Fibroblast of gingiva (primary cell): ENCODE data around the gene TMEM81.

Experiments used
- DNase-seq: peaks from one replicate; pipeline ENCODE4 v3.0.0-alpha.2; 2011; ENCODE audit warnings: low read depth

The TMEM81 gene

DNA sequence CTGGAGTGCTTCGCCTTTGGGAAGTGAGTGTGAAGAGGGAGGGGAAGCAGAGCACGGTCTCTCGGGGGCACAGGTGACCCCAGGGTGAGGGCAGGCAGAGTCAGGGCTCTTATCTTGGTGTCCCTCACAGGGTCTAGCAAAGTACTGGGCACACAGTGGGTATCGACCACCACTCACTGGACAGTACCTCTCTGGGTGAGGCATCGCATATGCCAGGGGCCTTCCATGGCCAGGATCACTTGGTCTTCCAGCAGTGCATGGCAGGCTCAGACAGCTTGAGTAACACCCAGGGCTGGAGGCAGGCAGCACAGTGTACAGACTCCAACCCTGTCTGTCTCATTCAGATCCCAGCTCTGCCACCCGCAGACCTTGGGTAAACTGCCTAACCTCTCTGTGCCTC, 24.6 kb downstream of the TMEM81 start:
- no peak for DNase-seq

DNA sequence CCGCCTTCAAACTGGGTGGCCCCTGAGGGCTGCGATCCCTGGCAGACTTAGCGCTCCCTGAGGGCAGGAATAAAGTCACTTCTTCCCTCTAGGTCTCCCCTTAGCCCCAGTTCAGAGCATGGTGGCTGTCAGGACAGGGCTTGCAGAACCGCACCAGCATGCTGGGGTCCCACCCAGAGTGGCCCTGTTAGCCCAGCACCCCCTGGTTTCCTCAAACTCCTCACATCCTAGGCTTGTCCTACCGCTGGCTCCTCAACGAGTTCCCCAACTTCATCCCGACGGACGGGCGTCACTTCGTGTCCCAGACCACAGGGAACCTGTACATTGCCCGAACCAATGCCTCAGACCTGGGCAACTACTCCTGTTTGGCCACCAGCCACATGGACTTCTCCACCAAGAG, 25.4 kb downstream of the TMEM81 start:
- no peak for DNase-seq

DNA sequence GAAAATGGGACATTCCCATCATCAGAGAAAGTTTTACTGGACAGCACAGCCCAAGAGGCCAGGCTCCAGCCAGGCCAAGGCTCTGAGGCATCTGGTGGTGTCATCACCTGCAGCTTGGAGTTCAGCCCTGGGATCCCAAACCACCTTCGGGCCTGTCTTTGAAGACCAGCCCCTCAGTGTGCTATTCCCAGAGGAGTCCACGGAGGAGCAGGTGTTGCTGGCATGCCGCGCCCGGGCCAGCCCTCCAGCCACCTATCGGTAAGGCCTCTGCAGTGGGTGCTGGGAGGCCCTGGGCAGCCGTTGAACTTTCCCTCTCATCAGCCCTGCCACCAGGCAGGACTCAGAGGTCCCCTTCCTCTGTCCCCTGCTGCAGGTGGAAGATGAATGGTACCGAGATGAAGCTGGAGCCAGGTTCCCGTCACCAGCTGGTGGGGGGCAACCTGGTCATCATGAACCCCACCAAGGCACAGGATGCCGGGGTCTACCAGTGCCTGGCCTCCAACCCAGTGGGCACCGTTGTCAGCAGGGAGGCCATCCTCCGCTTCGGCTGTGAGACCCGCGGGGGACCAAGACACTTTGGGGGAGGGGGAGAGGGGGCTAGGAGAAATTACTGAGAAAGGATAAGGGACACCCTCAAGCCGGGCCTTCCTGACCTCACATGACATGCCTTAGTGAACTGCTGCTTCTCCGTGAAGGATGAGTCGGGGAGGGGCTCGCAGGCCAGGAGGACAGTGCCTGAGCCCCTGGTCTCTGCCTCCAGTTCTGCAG, 26.3 kb downstream of the TMEM81 start:
- DNase-seq, result no peak

DNA sequence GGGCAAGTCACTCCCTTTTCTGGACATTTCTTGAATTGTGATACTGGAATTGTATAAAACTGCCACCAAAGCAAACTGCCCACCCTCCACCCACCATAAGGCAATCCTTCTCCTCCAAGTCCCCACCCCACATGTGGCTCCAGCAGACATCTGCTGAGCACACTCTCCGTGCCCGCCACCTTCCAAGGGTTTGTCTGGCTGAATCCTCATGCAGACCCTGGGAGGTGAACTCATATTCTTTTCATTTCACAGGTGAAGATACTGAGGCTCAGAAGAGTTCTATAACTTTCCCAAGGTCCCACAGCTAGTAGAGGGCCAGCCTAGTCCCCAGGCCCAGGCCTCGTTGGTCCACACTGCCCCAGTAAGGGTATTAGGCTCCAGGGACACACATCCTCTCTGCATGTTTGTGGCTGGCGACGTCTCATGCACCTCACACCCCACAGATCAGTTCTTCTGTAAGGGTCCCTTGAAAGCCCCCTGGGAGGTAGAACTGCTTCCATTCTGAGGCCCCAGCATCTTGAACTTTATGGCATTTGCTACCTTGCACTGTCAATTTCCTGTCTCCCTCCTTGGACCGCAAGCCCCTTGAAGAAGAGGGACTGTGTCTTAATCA, 27.2 kb downstream of the TMEM81 start:
- no peak for DNase-seq

DNA sequence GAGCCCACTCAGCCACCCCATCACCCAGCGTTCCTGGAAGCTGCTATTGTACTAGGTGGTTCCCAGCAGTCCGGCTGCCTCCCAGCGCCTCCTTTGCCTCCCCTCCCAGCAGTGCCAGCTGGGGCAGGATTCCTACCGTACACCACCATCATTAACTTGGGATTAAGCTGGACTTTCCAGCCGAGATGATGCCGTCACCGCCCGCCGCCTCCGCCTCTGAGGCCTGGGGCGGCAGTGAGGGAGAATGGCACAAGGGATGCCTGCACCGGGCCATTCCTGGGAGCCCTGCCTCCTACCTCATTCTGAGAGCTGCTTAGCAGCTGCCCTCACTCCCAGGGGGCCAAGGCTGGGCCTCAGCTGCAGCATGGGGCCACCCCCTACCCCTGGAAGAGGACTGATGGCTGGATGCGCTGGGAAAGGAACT, 28.1 kb downstream of the TMEM81 start:
- DNase-seq, result no peak

DNA sequence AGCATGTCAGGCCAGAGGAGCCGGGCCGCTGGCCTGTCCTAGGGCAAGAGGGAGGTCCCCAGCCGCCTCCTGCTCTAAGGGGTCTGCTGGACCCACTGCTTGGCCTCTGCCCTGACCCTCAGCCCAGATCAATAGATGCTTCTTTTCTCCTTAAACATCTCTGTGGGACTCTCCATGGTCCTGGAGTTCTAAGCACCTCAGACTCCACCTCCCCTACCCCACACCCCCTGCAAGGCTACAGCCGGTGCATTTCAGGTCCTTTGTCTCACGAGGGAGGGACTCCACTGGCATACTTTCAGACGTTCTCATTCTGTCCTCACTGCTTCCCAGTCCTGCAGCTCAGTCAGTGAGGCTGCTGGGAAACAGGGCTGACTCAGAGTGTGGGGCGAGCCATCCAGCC, 30.2 kb downstream of the TMEM81 start:
- no peak for DNase-seq

DNA sequence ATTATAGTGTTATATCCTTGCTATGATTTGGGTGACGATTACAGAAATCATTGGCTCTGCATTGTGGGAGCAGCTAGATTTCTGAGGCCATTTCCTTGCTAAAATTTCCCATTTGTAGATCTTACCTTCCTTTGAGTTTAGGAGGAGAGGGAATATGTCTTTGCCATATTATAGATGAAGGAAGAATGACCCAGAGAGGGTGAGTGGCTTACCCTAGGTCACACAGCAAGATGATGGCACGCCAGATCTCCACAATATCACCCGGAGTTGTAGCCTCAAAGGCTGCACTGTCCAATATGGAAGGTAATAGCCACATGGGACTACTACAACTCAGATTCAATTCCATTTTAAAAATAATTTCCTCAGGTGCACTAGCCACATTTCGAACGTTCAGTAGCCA, 31.0 kb downstream of the TMEM81 start:
- no peak for DNase-seq

DNA sequence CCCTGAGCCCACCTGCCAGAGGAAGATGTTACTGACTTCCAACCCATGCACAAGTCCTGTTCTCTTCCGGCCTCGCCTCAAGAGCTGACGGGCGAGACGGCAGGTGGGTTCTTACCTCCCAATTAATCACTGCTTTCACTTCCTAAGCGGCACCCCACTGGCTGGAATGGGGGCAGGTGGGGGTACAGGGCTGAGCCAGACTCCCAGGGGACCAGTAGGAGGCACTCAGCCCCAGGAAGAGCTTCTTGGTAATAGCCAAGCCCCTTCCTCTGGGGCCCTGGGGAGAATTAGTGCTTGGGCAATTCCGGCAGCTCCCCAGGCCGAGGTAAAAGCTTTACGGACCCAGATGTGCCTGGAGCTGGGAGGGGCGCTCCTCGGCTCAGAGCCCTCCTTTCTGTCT, 31.6 kb downstream of the TMEM81 start:
- DNase-seq, result no peak

DNA sequence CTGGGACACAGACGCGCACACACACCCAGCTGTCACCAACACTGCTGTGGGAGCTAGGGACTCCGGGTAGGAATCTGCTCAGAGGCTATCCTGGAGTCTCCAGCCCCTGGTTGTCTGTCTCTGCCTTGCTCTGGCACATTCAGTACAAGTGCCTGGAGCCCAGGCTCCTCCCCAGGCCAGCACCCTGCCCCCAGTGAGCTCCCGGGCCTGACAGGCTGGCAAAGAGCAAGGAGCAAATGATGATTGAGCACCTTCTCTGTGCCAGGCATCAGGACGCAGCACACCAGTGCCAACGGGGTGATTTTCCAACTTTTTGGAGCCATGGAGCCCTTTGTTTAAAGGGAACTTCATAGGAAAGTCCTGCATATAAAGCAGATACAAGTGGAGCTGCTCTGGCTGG, 34.8 kb downstream of the TMEM81 start:
- no peak for DNase-seq

DNA sequence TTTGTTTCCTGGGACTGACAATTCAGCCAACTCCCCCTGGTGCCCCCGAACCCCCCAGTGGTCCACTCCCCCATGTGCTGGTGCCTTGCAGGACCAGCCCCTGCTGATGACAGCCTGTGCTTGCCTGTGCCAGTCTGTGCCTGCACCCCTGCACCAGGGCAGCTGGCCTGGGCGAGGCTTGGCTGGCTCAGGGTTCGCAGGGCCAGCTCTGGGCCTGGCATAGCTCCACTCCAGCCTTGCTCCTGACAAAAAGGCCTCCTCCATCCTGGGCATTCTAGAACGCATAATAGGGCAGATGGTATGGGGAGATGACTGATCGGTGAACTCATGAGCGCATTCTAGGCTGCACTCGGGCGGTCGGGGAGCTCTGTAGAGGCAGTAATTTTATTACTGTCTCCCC, 35.9 kb downstream of the TMEM81 start:
- DNase-seq, result no peak

DNA sequence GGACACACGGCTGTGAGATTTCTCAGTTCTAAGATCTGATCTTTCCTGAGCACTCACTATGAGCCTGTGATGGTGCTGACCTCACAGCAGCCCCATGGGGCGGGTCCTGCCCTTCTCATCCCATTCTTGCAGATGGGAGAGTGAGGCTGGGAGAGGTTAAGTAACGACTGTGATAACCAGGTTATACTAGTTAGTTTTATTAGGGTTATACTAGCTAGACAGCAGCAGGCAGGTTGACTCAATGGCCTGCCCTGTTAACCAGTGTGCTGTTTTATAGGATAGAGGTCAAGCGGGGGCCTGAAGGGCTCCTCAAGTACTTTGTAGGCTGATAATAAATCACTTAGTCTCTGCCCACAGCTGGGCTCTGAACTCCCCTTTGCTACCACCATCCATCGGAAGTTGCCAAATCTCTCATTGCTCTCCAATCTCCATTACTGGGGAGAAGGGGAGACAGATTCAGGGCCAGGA, 36.5 kb downstream of the TMEM81 start:
- no peak for DNase-seq

DNA sequence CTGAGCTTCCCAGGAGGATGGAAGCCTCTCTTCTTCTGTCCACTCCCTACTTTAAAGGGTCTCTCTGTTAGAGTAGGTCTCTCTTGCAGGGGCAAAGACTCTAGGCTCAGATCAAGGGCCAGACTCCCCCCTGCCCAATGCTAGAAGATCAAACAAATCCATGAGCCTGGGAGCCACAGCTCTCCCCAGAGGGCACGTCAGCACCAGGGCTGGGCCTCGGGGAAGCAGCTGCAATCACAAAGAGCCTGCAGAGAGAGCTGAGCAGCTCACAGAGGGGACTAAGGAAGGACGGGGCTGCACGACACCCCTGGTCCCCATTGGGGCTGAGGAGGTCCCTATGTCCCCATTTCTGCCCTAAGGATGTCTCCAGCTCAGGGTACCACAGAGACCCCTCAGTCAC, 37.4 kb downstream of the TMEM81 start:
- DNase-seq, result no peak

DNA sequence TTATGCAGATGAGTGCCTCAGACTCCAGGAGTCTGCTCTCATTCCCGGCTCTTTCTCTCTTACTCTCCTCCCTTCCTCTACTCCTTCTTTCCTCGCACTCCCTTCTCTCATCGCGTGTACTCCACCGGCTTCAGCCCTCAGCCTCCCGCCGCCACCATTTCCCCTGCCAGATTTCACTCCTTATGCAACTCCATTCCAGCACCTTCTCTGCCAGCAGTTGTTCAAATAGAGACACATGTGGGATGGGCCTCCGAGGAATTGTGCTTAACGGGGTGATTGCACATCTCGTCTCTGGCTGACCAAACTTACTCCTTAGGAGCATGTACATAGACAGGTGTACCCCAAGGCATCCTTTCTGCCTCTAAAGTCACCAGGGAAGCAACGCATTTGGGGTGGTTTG, 39.1 kb downstream of the TMEM81 start:
- no peak for DNase-seq

DNA sequence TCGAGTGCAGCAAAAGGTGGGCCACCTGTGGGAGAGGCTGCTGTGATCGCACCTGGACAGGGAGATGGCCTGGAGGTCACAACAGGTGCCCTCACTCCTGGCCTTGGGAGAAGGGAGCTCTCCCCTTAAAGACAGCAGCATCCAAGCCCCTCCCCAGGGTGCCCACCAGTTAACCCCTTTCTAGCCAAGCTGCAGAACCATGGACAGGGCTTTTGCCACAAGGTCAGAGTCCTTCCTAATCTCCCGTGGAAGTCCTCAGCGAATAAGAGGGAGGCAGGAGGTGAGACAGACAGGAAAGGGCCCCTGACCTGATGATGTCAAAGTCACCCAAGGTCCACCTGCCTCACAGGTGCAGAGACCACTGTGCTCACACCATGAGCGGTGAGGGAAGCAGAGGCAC, 39.5 kb downstream of the TMEM81 start:
- DNase-seq, result no peak

DNA sequence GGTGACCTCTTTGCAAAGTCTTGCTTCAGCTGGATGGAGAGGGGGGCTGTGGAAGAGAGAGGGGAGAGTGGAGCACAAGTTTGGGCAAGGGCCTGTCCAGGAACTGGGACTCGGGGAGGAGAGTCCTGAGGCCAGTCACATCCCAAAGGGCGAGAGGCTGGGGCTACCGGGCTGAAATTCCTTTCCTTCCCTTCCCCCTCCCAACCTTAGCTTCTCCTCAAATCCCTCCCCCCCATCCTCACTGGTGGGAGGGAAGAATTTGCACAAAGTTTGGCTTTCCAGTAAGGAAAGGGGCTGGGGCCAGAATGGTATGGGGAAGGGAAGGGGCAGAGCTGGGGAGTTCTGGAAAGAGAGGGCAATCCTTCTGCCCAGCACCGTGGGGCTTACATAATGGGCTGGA, 40.4 kb downstream of the TMEM81 start:
- no peak for DNase-seq

DNA sequence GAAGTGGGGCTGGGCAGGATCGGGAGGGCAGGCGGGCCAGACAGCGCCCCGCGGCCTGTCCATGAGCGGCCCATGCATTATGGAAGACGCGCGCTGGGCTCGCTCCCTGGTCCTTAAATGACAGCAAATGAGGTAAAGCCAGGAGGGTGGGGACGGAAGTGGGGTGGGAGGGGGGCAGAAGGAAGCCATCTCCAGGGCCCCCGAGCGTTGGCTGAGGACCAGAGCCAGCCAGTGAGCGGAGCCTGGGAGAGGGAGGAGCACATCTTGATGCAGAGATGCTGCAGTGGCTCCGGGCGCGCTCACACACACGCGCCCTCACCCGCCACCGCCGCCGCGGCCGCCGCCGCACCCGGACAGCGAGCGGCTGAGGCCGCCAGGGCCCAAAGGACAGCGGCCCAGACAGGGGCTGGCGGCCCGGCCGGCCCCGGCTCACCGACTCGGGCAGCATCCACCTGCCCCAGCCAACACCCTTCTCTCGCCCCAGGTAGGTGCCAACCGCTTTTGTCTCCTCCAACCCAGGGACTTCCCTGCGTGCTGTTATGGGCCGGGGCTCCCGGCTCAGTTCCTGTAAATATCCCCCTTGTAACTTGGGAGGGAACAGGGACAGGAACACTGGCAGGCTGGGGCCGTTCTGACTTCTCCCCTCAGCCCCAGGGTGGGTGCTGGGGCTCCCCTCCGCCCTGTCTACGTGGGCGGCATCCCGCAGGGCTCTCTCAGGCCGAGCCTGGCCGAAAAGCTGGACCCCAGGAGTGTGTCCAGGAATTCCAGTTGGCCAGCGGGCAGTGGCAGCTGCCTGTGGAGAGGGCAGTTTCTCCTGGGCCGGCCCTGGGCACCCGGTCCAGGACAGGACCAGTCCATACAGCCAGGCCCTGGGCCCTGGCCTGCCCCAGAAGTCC, 41.1 kb downstream of the TMEM81 start, which contains the start of gene CNTN2:
Gene CNTN2, plus strand, starts transcription at position 302 of the 896 bp plus-strand sequence. CDS start 9,974 bp downstream, outside the sequence.
- DNase-seq, result no peak

DNA sequence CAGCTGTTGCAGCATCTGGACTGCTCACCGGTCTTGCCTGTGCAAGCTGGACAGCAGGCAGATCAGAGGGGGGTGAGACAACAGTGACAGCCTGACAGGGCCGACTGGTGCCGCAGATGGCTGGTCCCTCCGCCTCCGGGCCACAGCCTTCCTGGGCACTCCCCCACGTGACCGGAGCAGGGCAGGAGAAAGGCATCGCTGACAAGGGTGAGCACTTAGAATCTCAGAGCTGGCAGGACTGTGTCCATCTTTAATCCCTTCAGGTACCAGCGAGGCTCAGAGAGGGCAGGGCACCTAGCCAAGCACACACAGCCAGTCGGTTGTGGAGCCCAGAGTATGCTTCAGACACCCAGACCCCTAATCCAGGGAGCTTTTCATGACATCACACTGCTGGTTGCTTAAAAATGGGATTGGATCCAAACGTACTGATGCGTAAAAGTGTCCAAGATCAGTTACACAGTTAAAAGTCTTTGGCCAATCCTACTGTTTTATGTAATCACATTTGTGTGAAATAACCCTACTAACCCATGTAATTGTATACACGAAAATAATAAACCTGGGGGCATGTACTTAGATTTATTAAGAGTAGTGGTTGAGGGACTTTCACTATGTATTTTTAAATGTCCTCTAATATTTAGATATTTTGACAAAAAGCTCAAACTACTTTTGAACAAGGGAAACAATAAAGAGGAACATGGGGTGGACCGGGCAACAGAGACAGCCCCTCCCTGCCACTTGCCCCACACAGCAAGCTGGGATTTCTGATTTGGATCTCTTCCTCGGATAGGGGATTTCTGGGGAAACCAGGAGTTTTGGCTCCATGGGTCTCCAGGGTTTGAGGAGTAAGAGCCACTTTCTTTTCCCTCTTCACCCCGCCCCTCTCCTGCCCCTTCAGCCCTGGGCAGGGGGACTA, 42.0 kb downstream of the TMEM81 start:
- no peak for DNase-seq

DNA sequence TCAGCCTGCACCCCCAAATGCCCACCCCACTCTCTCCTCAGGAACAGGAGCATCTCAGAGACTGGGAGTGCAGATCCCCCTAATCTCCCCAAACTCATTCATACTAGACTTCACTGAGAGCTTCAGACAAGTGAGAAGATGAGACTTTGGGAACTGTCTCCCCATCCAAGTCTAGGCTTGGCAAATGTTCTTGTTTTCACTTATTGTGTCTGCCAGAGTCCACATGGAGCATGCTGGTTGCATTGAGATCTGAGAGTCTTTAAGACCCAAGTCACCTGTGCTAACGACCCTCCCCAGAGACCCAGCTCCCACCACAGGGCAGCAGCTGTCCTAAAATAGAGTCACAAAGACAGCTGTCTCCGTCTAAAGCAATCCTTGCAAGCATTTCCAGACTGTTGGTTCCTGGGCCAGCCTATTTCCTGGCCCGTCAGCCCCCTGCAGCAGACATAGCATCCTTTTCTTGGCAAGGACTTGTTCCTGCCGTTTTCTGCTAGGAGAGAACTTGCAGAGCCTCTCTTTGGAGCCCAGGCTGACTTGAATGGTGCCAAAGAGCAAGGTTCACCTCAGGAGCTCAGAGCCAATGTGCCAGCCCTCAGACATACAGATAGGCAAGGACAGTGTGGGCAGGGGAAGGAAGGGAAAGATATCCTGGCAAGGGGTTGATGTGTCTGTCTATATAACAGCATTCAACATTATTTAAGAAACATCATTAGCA, 43.1 kb downstream of the TMEM81 start:
- DNase-seq, result no peak

DNA sequence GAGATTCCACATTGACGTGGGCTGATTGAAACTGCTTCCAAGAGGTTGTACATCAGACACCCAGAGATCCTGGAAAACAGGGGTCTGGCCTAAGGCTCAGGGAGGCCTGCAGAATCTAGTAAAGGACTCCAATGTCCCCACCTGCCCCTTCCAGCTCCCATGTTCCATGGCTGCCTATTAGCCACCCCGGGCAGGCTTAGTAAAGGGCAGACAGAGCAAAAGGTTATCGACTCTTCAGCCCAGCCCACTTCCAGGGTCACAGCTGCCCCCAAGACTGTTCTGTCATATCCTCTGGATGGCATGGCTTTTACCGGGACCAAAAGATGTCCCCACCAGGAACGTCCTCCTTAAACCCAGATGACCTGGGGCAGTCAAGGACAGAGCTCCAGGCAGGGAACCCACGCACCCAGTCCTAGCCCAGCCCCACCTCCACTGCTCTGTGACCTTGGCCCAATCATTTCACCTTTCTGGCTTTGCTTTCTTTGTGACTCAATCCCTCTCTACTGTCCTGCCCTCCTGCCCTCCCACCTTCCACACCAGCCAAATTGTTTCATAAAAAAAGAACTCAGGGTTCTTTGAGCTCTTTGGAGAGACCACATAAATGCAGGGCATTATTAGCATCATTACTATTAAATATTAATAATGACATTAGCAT, 46.0 kb downstream of the TMEM81 start:
- no peak for DNase-seq

DNA sequence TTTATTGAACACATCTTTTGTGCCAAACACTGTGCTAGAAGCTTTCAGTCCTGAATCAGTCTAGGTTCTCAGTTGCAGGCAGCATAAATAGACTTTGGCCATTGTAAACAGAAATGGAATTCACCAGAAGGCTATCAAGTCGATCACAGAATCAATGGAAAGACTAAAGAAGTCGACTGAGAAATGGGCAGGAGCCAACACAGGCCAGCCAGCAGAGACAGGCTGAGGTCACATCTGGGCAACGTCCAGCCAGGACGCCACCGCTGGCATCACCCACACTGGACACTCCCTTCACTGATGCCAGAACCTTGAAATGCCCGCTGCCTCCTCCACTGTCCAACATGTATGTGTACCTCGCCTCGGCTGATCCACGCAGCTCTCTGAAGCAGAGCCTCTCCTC, 46.7 kb downstream of the TMEM81 start:
- DNase-seq, result no peak
